Measurements from ENCODE around the gene FUBP3.

Gene FUBP3

DNA sequence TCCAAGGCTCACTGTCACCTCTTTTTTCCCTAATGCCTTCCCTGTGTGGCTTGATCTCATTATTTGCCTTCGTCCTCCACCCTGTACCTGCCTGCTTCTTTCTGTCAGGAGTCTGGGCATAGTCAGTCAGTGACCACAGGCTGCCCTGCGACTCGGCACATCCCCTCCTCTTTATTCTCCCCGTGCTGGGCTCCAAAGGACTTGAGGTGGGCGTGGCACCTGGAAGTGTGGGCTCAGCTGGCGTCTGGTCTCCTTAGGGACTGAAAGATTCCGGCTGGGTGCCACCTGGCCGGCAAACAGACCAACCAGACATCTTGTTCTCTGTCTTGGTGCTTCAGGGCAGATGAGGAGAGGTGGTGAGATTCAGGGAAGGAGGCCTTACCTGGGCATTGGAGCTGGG lies 55.4 kb downstream of the FUBP3 start:
- DNase-seq = no peak

DNA sequence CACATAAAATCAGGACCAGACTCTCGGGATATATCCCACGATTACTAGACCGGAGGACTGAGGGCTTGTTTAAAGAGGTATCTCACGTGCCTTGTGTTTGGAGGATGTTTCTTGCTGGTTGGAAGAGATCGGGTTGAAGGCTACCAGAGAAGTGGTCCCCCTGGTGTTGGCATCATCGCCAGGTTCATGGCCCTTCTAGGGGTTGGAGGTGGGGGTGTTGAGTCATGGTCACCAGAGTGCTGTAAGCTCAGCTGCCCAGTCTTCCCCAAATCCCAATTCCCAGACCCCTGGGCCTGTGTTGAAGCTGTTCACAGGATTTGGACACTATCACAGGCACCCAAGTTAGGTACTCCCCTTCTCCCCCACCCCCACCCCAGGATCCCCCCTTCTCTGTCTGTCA lies 55.9 kb downstream of the FUBP3 start:
- DNase-seq = no peak

GRCh38 chr9:130635721-130636647 lies 56.6 kb downstream of the FUBP3 start:
- DNase-seq = no peak

GRCh38 chr9:130636648-130637020 lies 57.3 kb downstream of the FUBP3 start:
- no peak for DNase-seq

- DNase-seq = no peak
Observed at GRCh38 chr9:130638284-130639123, 59.1 kb downstream of the FUBP3 start.

- DNase-seq = no peak
Observed at GRCh38 chr9:130639124-130639765, 59.9 kb downstream of the FUBP3 start.

- DNase-seq = no peak
Observed at GRCh38 chr9:130639866-130640555, 60.6 kb downstream of the FUBP3 start.

DNA sequence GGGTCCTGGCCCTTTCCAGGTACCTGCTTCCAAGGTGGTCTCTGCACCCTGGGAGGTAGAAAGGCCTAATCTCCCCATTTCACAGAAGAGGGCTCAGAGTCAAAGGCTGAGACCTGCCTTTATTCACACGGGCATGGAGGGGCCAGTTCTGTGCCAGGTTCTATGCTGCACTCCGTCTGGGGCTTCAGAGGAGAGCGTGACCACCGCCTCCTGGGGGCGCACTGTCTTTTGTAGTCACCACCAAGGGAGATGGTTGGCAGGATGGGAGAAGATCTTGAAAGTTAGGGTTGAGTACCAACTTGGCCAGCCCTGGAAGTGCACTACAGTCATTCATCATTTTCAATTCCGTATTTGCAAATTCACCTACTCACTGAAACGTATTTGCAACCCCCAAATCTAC lies 61.3 kb downstream of the FUBP3 start:
- no peak for DNase-seq

- no peak for DNase-seq
Observed at GRCh38 chr9:130642926-130643325, 63.5 kb downstream of the FUBP3 start.

DNA sequence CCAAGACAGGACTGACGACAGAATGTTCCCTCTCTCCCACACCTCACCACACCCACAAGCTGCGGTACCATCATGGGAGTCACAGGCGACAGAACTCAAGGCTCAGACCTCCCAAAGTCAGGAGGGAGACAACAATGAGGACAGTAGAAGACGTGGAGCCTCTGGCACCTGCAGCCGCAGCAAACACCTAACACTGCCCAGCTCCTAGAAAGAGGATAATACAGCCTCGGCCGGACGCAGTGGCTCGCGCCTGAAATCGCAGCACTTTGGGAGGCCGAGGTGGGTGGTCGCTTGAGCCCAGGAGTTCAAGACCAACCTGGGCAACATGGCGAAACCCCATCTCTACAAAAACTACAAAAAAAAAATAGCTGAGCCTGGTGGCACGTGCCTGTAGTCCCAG lies 71.8 kb downstream of the FUBP3 start:
- DNase-seq = no peak

DNA sequence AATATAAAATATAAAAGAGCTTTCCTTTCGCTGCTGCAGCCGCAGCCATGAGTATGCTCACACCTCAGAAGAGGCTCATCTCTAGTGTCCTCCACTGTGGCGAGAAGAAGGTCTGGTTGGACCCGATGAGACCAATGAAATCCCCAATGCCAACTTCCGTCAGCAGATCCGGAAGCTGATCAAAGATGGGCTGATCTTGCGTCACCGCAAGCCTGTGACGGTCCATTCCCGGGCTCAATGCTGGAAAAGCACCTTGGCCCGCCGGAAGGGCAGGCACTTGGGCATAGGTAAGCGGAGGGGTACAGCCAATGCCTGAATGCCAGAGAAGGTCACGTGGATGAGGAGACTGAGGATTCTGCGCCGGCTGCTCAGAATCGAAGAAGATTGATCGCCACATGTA lies 72.4 kb downstream of the FUBP3 start:
- no peak for DNase-seq

DNA sequence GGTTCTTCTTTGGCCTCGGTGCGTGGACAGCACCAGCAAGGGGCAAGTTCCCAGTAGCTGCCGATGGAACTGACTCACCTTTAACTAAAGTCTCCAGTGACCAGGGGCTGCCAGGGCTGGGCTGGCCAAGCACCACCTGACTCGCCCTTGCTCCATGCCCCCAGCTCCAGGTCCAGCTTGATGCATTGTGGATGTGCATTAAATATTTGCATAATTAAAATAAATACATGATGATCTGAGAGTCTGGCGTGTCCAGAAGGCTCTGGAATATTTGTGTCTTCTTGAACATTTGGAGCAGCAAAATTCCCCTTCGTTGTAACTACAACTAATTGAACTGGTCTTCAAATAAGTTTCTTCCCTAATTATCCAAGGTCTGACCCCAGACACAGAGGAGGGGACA lies 75.5 kb downstream of the FUBP3 start:
- no peak for DNase-seq

DNA sequence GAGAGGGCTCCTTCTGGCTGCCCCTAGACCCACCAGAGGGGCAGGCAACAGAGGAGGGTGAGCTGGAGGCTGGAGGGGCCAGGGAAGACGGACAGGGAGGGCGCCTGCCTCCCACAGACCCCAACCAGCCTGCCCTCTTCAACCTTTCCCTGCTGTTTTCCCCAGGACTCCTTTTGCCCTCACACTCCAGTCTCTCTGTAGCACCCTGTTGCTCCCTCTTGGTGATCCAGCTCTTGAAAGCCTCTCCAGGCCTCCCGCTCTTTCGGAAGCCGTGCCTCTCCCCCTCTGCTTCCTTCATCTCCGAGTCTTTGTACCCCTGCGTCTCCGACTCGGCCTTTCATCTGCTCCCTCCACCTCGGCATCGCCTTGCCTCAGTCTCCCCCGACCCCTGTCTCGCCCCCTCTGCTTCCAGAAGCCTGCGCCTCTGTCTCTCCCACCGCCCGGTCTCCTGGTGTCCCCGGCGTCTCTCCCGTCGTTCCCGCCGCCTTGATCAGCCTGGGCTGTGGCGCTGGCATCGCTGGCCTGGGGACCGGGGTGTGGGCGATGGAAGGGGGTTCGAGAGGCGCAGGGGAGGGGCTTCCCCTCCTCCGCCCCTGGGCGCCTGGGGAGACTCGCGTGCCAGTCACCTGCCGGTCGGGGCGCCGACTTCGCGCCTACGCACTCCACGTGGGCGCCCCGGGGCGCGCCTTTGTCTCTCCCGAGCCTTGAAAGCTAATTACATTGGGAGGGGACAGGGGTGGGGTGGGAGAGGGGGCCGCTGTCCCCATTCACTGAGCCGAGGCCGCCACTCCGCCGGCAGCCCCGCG lies 79.7 kb downstream of the FUBP3 start:
- DNase-seq = no peak

DNA sequence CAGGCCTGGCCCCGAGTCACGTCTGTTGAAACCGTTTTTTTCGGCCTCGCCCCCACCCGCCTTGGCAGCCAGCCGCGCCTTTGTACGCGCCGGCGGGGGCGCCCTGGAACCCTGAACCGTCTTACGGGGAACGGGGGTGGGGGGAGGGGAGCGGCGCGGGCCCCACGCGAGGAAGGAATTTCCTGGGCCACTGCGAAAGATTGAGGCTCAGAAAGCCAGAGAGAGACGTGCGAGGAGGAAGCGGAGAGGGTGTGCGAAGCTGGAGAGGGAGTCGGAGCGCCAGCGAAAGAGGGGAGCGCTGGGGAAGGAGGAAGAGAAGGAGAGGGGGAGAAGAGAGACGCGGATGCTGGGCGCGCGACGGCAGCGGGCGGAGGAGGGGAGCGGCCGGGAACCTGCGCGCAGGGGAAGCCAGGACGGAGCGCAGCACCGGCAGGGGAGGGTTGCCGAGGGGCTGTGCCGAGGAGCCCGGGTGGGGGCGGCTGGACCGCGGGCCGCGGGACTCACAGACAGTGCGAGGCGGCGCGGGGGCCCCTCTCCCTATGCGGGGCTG lies 80.4 kb downstream of the FUBP3 start:
- DNase-seq = no peak

GRCh38 chr9:130660326-130660682 lies 80.9 kb downstream of the FUBP3 start:
- no peak for DNase-seq

GRCh38 chr9:130660683-130661450 lies 81.5 kb downstream of the FUBP3 start:
- no peak for DNase-seq

- no peak for DNase-seq
Observed at GRCh38 chr9:130661451-130662098, 82.2 kb downstream of the FUBP3 start.

- DNase-seq = no peak
Observed at GRCh38 chr9:130662099-130662969, 83.0 kb downstream of the FUBP3 start.

DNA sequence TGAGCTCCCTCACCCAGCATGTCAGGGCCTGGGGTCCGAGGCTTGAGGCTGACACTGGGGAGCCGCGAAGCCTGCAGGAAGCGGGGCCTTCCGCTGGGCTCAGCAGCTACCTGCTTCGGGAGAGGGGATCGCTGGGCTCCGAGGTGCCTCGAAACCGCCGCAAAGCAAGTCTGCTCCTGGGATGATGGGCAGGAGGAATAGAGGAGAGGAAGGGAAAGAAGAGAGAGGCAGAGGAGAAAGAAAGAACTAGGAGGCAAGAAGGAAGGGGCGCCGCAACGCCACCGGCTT lies 83.5 kb downstream of the FUBP3 start:
- DNase-seq = no peak

Data from activated CD4-positive, alpha-beta T cell treated with anti-CD3 and anti-CD28 coated beads for 4 hours (primary cell).